GM12891 (cell line): ENCODE results near the gene CANT1.

Source experiments
- DNase-seq: peaks from one replicate; pipeline ENCODE4 v3.0.0; 2011; ENCODE audit warnings: low spot score; ENCODE audit not compliant: insufficient read length
- FAIRE-seq: peaks from 2 replicates; lab custom pipeline; 2011; peaks lifted over from hg19 to GRCh38; lab: Jason Lieb, UNC
- PAX5 ChIP-seq: IDR thresholded peaks from 2 replicates; pipeline ENCODE4 v1.6.1; 2011; ENCODE audit warnings: low read length, moderate library complexity, mild to moderate bottlenecking; ENCODE audit not compliant: insufficient read depth, severe bottlenecking
- POLR2A ChIP-seq: IDR thresholded peaks from 2 replicates; pipeline ENCODE4 v1.6.1; 2011; ENCODE audit warnings: low read depth, low read length, control low read depth
- POLR2AphosphoS5 ChIP-seq: IDR thresholded peaks from 2 replicates; pipeline ENCODE4 v1.6.1; 2011; ENCODE audit warnings: low read depth, low read length, control low read depth
- POU2F2 ChIP-seq: IDR thresholded peaks from 2 replicates; pipeline ENCODE4 v1.6.1; 2011; ENCODE audit warnings: low read depth, mild to moderate bottlenecking, control low read depth, low read length, moderate library complexity
- SPI1 ChIP-seq: IDR thresholded peaks from 2 replicates; pipeline ENCODE4 v1.6.1; 2011; ENCODE audit warnings: low read depth, low read length, control low read depth
- TAF1 ChIP-seq: IDR thresholded peaks from 2 replicates; pipeline ENCODE4 v1.6.1; 2011; ENCODE audit warnings: low read depth, low read length, control low read depth

Gene CANT1

DNA sequence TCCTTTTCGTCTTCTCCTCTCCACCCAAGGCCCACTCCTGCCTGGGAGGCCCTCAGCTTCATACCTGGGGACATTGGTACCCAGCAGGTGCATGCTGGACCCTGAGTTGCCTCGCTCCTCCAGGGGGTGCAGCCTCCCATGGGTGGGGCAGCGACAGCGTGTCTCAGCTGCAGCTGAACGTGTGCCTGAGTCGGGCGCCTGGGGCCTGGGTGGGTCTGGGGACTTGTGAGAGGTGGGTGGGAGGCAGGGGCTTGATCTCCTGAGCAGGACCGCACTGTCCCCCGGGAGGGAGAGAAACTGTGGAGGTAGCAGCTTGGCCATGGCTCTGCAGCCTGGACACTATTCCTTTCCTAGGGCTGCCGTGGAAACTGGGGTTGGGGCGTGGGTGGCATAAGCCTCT lies 40.3 kb upstream of the CANT1 start:
- DNase-seq (no peak), FAIRE-seq (no peak)
- no peak for TF ChIP-seq SPI1
- no peak for TF ChIP-seq POLR2A
- no peak for TF ChIP-seq POU2F2
- no peak for TF ChIP-seq PAX5
- TF ChIP-seq TAF1: no peak
- TF ChIP-seq POLR2AphosphoS5: no peak

DNA sequence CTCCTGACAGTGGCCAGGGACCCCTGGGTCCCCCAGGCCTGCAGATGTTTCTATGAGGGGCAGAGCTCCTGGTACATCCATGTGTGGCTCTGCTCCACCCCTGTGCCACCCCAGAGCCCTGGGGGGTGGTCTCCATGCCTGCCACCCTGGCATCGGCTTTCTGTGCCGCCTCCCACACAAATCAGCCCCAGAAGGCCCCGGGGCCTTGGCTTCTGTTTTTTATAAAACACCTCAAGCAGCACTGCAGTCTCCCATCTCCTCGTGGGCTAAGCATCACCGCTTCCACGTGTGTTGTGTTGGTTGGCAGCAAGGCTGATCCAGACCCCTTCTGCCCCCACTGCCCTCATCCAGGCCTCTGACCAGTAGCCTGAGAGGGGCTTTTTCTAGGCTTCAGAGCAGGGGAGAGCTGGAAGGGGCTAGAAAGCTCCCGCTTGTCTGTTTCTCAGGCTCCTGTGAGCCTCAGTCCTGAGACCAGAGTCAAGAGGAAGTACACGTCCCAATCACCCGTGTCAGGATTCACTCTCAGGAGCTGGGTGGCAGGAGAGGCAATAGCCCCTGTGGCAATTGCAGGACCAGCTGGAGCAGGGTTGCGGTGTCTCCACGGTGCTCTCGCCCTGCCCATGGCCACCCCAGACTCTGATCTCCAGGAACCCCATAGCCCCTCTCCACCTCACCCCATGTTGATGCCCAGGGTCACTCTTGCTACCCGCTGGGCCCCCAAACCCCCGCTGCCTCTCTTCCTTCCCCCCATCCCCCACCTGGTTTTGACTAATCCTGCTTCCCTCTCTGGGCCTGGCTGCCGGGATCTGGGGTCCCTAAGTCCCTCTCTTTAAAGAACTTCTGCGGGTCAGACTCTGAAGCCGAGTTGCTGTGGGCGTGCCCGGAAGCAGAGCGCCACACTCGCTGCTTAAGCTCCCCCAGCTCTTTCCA lies 39.5 kb upstream of the CANT1 start:
- FAIRE-seq: no peak
- TF ChIP-seq POLR2AphosphoS5 (no peak), POLR2A (no peak), POU2F2 (no peak), TAF1 (no peak), SPI1 (no peak), PAX5 (no peak)
- DNase-seq: no peak

GRCh38 chr17:79047923-79048825 lies 38.6 kb upstream of the CANT1 start:
- FAIRE-seq: no peak

DNA sequence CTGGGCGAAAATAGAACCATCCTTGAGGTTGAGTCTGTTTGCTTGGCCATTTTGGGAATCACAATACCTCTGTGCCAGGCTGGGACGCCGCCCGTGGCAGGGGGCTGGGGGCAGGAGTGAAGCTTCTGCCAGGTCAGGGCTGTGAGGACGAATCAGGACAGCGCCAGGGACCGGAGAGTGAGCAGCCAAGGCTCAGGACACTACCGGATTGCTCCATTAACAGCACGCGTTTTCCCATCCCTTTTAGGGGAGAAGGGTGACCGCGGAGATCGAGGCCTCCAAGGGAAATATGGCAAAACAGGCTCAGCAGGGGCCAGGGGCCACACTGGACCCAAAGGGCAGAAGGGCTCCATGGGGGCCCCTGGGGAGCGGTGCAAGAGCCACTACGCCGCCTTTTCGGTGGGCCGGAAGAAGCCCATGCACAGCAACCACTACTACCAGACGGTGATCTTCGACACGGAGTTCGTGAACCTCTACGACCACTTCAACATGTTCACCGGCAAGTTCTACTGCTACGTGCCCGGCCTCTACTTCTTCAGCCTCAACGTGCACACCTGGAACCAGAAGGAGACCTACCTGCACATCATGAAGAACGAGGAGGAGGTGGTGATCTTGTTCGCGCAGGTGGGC lies 37.8 kb upstream of the CANT1 start:
- TF ChIP-seq POLR2AphosphoS5 (no peak), PAX5 (no peak), POU2F2 (no peak), SPI1 (no peak), TAF1 (no peak), POLR2A (no peak)
- FAIRE-seq (no peak), DNase-seq (no peak)

More at GRCh38 chr17:79047923-79048825, 38.6 kb upstream of the CANT1 start:
- TF ChIP-seq POU2F2 (no peak), POLR2A (no peak), PAX5 (no peak), TAF1 (no peak), POLR2AphosphoS5 (no peak), SPI1 (no peak)
- no peak for DNase-seq

DNA sequence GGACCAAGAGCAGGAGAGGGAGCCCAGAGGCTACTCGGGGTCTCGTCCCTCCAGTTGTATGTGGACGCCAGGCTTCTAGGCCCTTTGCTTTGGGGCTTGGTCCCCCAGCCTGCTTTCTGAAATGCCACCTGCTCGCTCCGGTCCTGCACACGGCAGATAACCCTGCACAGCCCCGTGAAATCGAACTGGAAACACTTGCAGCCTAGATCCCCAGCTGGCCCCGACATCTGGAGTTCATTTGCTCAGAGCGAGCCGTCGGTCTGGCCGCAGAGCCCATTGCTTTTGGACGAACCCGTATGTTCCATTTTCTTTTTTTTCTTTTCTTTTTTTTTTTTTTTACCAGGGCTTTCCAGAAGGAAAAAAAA lies 37.3 kb upstream of the CANT1 start:
- FAIRE-seq: no peak
- DNase-seq: no peak
- TF ChIP-seq SPI1: no peak
- TF ChIP-seq TAF1: no peak
- TF ChIP-seq PAX5: no peak
- TF ChIP-seq POLR2A: no peak
- TF ChIP-seq POLR2AphosphoS5: no peak
- TF ChIP-seq POU2F2: no peak

- no peak for FAIRE-seq
- DNase-seq: no peak
- TF ChIP-seq POU2F2 (no peak), POLR2A (no peak), SPI1 (no peak), TAF1 (no peak), PAX5 (no peak), POLR2AphosphoS5 (no peak)
These were observed 36.8 kb upstream of the CANT1 start for GRCh38 chr17:79046197-79046915.

GRCh38 chr17:79045842-79046196 lies 36.3 kb upstream of the CANT1 start:
- peak; percentile 83 for DNase-seq
- FAIRE-seq: peak; percentile 87
- TF ChIP-seq POLR2A (no peak), TAF1 (no peak), POU2F2 (no peak), POLR2AphosphoS5 (no peak), PAX5 (no peak), SPI1 (no peak)
